ENCODE measurements around the gene KIF26B.

The KIF26B gene

GRCh38 chr1:245132771-245133170 lies 22.0 kb upstream of the KIF26B start:
- DNase-seq = no peak

- DNase-seq = no peak
Observed at GRCh38 chr1:245133995-245134715, 20.6 kb upstream of the KIF26B start.

- DNase-seq = no peak
Observed at GRCh38 chr1:245142171-245142798, 12.5 kb upstream of the KIF26B start.

- DNase-seq = no peak
Observed at GRCh38 chr1:245142976-245143375, 11.8 kb upstream of the KIF26B start.

GRCh38 chr1:245143849-245144248 lies 10.9 kb upstream of the KIF26B start:
- DNase-seq = no peak

- no peak for DNase-seq
Observed at GRCh38 chr1:245148069-245148468, 6.7 kb upstream of the KIF26B start.

- no peak for DNase-seq
Observed at GRCh38 chr1:245148861-245149260, 5.9 kb upstream of the KIF26B start.

- peak in 47 of 56 donors; percentile 8 to 82 (median 48) for DNase-seq
Observed at GRCh38 chr1:245153081-245153551, 1.7 kb upstream of the KIF26B start.

GRCh38 chr1:245153552-245154428 lies 995 bp upstream of the KIF26B start:
- DNase-seq = peak in 8 of 56 donors; percentile 11 to 62 (median 36)

- DNase-seq = peak in 4 of 56 donors; percentile 20 to 47 (median 30)
Observed at GRCh38 chr1:245155272-245156040, 671 bp downstream of the KIF26B start.

GRCh38 chr1:245156041-245156735 lies 1.4 kb downstream of the KIF26B start:
- DNase-seq = peak in 50 of 56 donors; percentile 7 to 83 (median 50)

GRCh38 chr1:245156736-245157505 lies 2.1 kb downstream of the KIF26B start:
- DNase-seq = peak in 5 of 56 donors; percentile 6 to 55 (median 22)

GRCh38 chr1:245158913-245159312 lies 4.1 kb downstream of the KIF26B start:
- no peak for DNase-seq

GRCh38 chr1:245160288-245160687 lies 5.5 kb downstream of the KIF26B start:
- no peak for DNase-seq

- DNase-seq = no peak
Observed at GRCh38 chr1:245160741-245161400, 6.1 kb downstream of the KIF26B start.

- no peak for DNase-seq
Observed at GRCh38 chr1:245161866-245162265, 7.1 kb downstream of the KIF26B start.

- DNase-seq = peak in 7 of 56 donors; percentile 2 to 15 (median 10)
Observed at GRCh38 chr1:245166471-245166885, 11.7 kb downstream of the KIF26B start.

- peak in 4 of 56 donors; percentile 5 to 22 (median 12) for DNase-seq
Observed at GRCh38 chr1:245168086-245168485, 13.3 kb downstream of the KIF26B start.

GRCh38 chr1:245168906-245169305 lies 14.1 kb downstream of the KIF26B start:
- DNase-seq = no peak

Data from nucleus accumbens (tissue), 56 donors.